HG03095 (cell line): ENCODE measurements around the gene ACSL3.
"Not testable (repeated sequence)": the region's sequence is repeated elsewhere in the genome, so short reads cannot be mapped to it uniquely, and the experiment has no call there.

Experiments used
- ATAC-seq: cut with Tn5 transposase; IDR thresholded peaks from one replicate; pipeline ENCODE4 v1.9.1; 2021; ENCODE audit warnings: moderate library complexity; ENCODE audit not compliant: unreplicated experiment

The ACSL3 gene

DNA sequence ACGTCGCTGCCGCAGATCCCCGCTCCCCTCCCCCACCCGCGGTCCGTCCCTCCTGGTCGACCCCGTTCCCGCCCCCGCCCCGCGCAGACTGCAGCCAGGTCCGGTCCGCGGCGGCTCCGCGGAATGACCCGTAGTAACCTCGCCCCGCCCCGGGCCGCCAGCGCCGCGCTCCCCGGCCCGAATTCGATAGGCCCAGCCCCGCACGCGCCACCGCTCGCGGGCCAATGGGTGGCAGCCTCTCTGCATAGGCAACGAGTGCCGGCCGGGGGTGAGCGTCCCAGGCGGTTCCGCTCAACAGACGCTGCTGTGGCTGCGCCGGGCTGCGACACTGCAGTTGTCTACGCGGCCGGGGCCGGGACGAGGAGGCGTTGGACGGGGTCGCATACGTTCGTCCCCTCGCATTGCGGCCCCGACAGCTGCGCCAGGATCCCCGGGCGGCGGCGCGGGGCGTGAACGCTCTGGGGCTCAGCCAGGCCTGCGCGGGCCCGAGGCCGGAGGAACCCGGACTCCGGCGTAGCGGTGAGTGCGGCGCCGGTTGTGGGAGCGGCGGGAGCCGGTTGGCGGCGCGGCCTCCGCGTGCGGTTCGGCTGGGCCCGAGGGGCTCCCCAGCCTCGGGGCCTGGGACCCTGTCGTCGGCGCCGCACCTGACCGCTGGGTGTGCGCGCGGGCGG is at the start of gene ACSL3:
Gene ACSL3, plus strand, starts transcription at position 297 of the 671 bp plus-strand sequence. CDS start 47,737 bp downstream, outside the sequence.
- ATAC-seq: peak; percentile 97

GRCh38 chr2:222811828-222812227 is 49.0 kb upstream of the ACSL3 start:
- no peak for ATAC-seq

- peak; percentile 96 for ATAC-seq
Measured at GRCh38 chr2:222813177-222813843, 47.5 kb upstream of the ACSL3 start.

DNA sequence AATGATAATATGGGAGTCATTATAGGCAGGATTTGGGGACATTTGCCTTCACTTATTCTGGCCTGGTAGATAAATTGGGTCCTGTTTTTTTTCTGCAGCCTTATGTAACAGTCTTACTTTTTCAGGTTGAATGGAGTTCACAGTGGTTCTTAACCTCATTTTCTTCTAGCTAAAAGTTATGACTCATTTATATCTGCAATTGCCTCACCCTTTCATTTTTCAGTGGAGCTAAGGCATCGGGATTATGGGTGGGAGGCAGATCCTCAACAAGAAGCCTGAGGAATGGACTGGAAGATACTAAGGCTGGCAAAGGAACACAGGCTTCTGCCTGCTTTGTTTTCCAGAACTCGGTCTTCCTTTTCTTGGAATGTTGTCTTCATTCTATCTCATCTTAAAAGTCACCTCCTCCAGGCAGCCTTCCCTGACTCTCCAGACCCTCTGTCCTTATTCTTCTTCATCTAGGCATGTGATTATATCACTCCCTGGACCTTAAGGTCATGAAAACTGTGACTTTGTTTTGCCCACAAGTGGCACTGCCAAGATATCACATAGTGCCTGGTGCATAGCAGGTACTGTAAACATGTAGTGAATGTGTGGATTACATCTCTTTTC is 41.0 kb upstream of the ACSL3 start:
- ATAC-seq: no peak

DNA sequence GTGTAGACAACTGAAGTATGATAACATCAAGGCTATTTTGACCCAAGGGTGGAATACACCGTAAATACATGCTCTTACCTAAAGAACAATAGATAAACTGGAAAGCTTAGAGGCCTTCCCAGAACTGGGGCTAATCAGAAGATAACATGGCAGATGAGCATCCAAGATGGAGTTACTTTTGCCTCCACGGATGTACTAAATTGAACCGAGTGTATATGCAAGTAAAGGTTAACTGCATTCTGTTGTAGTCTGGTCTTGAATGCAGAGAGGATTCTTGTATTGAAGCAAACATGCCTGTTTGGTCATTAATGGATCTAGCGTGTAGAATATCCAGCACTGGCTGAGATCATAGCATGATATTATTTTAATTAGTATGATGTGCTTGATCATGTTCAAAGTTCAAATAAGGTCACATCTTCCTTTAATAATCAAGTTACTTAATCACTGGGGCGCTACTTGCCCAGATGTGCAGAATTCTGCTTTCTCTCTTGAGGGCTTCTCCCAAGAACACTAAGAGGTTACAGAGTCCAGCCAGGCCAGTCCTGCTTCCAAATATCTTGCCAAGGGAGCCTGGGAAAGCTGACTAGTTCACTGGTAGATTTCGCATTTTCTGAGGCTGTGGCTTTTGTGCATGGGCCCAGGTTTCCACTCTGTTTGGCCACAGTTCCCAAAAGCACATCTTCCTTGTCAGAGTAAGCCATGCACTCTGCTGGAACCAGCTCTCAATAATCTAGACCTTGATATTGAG is 37.5 kb upstream of the ACSL3 start:
- ATAC-seq: no peak

DNA sequence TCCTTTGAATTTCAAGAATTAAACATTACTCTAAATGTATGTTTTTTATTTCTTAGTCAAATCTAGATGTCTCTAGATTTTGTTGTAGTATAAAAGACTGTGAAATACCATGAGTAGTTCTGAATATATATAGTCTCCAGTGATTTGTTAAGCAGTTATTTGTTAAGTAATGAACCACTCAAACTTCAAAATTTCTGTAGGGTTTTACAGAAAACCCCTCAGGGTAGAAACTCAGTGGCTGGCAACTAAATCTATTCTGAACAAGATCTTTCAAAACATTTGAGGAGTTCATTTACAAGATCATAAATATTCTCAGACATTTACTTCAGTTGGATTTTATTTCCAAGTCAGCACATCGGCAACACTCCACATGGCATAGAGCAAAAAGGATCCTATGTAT is 35.8 kb upstream of the ACSL3 start:
- ATAC-seq: no peak

DNA sequence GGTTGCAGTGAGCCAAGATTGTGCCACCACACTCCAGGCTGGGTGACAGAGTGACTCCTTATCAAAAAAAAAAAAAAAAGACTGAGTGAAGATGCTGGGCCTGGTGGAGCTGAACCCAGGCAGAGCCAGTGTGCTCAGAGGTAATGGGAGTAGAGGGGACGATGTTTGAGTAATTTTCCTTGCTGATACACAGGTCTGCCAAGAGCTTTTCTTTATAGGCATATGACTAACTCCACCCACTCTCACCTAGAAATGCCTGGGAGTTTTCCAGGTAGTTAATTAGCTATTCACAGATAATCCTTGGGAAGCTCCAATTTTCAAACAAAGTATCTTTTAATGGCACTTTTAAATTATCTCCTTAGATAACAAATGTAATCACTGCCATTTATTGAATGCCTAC is 33.4 kb upstream of the ACSL3 start:
- no peak for ATAC-seq

GRCh38 chr2:222828572-222828971 is 32.3 kb upstream of the ACSL3 start:
- ATAC-seq: no peak

- ATAC-seq: no peak
Measured at GRCh38 chr2:222830164-222830563, 30.7 kb upstream of the ACSL3 start.

- no peak for ATAC-seq
Measured at GRCh38 chr2:222833410-222833809, 27.4 kb upstream of the ACSL3 start.

DNA sequence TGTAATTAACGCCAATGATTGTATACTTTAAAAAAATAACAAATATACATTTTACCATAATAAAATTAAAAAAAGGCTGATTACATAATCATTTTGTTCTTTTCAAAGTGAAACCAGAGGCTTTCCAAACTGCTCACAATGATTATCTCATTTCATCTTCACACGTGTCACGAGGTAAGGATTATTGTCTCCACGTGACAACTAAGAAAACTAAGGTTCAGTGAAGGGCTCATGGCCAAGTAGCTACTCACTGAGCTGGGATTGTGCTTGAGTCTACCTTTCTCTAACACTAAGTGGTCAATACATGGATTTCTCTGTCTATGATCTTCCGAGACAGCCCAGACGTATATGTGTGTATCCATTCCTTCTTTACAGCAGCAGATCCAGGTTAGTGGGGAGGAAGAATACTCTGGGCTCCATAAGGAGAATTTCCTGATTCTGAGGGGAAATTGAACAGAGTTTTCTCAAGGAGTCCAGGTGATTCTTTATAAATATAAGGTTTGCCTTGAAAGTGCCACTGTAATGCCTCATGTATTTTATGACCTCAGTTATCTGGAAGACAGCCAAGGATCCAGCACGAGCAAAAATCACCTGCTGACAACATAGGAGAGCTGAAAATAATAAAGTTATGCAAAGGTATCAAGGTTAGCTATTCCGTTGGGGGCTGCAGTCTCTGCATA is 25.6 kb upstream of the ACSL3 start:
- no peak for ATAC-seq

DNA sequence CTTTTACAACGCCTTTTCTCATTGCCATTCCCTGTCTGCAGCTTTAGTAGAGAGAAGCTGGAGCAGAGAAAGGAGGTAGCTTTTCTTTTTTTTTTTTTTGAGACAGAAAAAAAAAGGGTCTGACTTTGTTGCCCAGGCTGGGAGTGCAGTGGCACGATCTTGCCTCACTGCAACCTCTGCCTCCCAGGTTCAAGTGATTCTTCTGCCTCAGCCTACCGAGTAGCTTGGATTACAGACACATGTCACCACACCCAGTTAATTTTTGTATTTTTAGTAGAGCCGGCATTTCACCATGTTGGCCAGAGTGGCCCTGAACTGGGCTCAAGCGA is 25.0 kb upstream of the ACSL3 start:
- no peak for ATAC-seq

GRCh38 chr2:222837643-222838056 is 23.2 kb upstream of the ACSL3 start:
- ATAC-seq: no peak

DNA sequence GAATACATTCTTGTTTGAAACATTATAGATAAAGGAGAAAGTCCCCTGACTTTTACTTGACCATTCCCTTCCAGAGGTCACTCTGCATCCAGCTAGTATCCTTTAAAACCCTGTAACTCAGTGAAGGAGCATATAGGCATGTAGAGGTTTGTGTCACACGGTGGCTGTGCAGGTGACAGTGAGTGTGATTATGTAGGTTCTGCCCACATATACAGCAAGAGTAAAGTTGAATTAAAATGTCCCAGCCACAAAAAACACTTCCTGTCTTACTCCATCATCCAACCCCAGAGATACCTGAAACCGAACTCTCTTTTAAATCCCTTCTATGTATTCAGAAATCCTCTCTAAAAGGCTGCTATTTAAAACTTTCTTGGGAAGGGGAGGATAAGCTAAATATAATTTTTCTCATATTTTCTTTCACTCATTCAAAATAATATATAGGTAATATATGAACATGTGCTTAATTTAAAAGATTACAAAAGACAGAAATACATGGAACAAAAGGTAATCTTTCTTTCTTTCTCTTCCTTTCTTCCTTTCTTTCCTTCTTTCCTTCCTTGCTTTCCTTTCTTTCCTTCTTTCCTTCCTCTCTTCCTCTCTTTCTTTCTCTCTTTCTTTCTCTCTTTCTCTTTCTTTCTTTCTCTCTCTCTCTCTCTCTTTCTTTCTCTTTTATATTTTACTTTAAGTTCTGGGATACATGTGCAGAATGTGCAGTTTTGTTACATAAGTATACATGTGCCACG is 20.6 kb upstream of the ACSL3 start:
- ATAC-seq: no peak

DNA sequence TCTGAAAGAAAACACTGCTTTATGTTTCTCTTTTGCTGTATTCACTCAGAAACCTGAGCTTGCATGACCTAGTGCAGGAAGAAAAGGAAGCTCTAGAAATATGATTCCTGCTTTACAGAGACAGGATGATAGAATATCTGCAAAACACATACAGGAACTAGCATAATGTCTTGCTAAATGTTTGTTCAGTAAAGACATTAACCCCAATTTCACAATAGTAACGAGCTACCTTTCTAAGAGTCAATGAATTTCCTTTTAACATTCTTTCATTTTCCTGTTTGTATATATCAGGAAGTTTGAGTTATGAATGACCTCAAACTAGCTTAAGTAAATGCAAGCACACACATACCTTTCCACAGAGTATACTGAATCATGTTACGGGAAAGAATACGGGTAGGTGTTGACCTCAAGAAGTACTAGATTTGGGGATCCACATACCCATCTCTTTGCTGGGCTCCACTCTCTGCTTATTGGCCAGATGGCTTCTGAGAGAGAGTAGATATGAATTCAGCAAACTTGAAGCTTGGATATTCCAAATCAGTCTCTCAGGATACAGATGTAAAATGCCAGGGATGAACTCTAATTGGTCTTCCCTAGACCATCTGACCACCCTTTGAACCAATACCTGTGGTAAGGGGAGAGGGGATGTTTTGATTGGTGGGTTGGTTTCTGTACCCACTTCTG is 18.2 kb upstream of the ACSL3 start:
- no peak for ATAC-seq

DNA sequence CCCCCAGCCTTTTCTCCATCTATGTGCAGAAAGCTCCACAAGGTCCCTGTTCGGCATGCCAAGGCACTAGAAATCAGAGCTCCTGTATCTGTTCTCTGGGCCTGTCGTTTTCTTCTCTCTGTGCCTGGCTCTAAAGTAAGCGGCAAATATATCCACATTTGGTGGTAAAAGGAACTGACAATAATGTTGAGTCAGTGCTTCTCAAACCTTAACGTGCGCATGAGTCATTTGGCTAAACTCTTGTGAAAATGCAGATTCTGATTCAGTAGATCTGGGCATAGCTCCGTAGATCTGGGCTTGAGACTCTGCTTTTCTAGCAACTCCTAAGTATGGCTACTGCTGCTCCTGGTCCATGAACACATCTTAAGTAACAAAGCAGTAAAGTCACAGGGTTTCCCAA is 16.5 kb upstream of the ACSL3 start:
- no peak for ATAC-seq

- not testable (repeated sequence) for ATAC-seq
Measured at GRCh38 chr2:222845314-222845713, 15.5 kb upstream of the ACSL3 start.

- no peak for ATAC-seq
Measured at GRCh38 chr2:222846003-222846402, 14.8 kb upstream of the ACSL3 start.

GRCh38 chr2:222848031-222848430 is 12.8 kb upstream of the ACSL3 start:
- ATAC-seq: not testable (repeated sequence)

DNA sequence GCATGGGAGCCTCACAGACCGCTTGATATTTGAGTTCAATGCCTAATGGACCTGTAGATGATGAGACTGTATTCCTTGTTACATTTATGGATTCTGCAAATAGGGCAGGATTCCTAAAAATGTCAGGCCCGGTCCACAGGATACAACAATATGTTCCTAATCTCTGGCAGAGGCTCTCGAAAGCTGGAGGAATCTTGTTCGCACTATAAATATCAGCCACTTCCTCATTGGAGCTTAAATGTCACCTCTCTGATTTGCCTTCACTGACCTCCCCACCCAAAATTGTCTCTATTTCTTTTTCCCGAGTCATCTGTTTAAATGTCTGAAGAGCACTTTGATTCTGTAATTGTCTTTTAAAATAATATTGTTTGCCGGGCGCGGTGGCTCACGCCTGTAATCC is 12.0 kb upstream of the ACSL3 start:
- no peak for ATAC-seq
